CD4-positive, alpha-beta T cell treated with Interleukin-10 for 1 hour (primary cell): ENCODE results near the gene ABHD12.
"Not testable (repeated sequence)": the region's sequence is repeated elsewhere in the genome, so short reads cannot be mapped to it uniquely, and the experiment has no call there.

Experiments
- DNase-seq: peaks from one replicate; pipeline ENCODE4 v3.0.0-alpha.2; 2020

Gene ABHD12

DNA sequence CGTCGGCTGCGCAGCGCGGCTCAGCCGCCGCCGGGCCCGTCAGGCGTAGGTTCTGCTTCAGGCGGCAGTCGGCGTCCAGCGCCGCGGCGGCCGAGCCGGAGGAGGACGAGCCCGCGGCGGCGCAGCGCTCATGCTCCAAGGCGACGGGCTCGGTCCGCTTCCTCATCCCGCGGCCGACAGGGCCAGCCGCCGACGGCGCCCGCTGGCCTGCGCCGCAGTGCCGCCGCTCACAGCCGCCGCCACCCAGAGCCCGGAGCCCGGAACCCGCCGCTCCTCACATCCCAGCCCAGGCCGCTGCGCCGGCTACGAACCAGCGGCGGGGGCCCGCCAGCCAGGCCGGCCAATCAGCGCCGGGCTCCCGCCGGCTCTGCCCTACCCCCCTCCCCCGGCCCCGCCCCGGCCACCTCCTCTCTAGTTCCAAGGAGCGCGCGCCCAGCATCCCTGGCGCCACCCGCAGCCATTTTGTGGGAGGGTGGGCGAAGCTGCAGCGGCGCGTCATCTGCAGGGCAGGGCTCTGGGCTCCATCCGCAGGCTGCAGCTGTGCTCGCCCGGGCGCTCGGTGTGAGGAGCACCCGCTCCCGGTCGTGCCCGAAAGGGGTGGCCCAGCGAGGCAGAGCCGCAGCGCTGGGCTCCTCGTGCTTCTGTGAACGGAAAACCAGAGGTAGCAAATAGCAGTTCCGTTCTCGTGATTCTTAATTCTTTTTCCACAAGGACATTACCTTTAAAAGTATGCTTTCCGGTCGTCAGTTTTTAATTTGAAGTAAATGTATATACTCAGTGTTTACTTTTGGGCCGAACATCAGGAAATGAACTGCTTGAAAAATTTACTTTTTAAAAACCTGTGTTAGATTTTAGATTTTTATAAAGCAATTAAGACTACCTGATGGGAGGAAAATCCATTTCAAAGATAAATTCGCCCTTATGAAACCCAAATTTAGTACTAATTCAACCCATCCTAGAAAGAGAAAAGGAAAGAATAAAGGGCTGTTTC lies at the start of gene ABHD12:
TSS of gene ABHD12 (minus strand) at position 298 of the 991 bp plus-strand sequence. CDS start at position 166, 132 bp downstream.
- peak; percentile 94 for DNase-seq

DNA sequence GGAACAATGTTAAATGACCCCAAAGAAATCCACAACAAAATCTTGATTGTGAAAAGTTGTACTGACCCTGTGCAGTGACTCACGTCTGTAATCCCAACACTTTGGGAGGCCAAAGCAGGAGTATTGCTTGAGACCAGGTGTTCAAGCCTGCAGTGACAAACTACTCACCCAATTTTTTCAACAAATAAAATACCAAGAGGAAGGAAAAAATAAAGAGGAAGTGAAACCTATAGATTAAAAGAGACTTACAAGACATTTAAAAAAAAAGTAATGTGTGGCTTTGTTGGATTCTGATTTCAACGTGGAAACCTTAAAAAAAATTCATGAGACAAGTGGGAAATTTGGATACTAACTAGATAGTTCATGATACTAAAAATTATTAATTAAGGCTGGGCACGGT lies 48.7 kb upstream of the ABHD12 start:
- no peak for DNase-seq

DNA sequence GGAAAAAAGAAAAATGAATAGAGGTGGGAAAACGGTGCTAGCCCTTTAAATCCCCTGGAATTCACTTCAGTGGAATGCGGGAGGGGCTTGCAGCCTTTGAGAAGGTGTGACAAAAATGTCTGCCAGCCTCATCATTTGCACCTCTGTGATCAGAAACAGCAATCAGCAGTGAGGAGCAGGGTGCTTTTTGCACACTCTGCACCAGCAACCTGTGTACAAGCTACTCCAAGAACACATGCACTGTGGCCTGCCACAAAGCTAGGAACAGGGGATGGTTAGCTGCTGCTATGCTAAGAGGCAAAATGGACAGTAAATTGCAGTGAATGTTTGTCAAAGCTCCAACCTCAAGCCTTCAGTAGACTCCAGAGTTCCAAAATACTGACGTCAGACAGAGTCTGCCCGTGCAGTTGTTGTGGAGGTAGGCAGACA lies 46.5 kb upstream of the ABHD12 start:
- no peak for DNase-seq

DNA sequence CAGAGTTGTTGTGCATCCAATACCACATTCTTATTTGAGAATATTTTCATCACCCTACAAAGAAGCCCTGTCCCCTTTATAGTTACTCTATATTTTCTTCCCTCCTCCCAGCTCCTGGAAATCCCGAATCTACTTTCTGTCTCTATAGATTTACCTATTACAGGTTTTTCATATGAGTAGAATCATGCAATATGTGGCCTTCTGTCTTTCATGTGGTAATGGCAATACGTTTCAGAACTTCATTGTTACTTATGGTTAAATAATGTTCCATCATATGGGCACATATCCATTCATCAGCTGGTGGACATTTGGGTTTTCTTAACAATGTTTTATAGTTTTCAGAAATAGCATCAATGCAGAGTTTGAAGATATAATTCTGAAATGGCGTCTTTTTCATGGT lies 33.9 kb upstream of the ABHD12 start:
- no peak for DNase-seq

DNA sequence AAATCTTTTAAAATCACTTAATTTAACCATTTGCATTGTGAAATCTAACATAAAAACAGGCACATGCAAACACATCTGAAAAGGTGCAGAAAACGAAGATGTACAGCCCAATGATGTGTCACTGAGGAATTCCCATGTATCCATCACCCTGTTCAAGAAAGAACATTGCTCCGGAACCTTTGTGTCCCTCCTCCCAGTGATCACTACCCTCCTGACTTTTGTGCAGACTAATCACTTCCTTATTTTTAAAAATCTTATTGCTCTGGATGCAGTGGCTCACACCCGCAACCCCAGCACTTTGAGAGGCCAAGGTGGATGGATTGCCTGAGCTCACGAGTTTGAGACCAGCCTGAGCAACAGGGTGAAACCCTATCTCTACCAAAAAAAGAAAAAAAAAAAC lies 31.4 kb upstream of the ABHD12 start:
- DNase-seq = no peak

DNA sequence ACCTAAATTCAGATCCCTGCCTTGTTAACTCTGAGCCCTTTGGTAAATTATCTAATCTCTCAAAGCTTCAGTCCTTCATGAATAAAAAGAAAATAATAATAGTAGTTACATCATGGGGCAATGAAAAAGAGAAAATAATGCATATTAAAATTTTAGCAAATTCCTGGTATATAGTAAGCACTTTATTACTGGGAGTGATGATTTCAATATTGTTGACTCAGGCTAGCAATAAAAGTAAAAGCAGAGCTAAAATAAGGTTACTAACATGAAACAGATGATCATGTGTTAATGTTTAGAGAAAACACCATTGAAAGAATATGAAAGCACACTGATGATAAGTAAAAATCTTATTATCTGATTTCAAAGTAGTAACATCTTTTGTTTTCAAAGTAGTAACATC lies 30.5 kb upstream of the ABHD12 start:
- no peak for DNase-seq

DNA sequence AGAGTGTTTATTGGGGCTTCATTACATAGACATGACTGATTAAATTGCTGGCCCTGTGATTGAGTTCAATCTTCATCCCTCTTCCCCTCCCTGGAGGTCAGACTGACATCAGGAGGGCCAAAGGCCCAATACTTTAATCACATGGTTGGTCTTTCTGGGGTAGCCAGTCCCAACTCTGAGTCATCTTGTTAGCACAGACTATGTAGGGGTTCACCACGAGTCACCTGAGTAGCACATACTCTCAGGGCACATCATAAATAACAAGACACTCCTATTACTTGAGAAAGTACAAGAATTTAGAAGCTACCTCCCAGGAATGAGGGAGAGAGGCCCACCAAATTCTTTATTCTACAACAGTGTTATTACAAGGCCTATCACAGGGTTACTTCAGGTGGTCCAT lies 28.1 kb upstream of the ABHD12 start:
- DNase-seq = no peak

DNA sequence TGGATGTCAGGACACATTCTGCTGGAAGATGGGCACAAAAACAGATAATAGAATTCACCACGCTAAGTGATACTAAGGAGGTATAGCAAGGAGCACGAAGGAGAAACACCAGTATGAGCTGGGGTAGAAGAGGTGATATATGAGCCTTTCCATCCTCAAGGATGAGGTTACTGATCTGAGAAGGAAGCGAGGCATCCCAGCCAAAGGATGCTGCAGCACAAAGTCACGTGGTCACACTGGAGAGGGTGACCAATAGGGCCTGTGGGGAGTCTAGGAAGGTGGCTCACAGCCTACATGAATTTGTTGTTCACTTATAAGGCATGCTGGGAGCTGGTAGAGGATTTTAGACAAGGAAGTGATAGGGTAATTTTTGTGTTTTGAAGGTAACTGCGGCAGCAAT lies 18.3 kb upstream of the ABHD12 start:
- no peak for DNase-seq

DNA sequence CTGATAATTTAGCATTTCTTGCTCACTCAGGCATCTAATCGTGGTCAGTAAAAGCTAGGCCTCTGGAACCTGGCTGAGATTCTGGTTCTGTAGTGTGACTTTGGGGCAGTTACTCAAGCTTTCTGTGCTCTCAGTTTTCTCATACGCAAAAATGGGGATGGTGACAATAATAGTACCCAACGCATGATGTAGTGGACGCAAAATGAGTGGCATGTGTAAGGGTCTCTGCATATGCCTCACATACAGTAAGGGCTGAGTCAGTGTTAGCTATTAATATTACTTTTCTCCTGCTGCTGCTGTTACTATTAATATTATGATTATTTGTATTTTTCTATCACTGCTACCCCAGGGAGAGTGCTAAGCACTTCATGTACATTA lies 17.5 kb upstream of the ABHD12 start:
- DNase-seq = no peak

DNA sequence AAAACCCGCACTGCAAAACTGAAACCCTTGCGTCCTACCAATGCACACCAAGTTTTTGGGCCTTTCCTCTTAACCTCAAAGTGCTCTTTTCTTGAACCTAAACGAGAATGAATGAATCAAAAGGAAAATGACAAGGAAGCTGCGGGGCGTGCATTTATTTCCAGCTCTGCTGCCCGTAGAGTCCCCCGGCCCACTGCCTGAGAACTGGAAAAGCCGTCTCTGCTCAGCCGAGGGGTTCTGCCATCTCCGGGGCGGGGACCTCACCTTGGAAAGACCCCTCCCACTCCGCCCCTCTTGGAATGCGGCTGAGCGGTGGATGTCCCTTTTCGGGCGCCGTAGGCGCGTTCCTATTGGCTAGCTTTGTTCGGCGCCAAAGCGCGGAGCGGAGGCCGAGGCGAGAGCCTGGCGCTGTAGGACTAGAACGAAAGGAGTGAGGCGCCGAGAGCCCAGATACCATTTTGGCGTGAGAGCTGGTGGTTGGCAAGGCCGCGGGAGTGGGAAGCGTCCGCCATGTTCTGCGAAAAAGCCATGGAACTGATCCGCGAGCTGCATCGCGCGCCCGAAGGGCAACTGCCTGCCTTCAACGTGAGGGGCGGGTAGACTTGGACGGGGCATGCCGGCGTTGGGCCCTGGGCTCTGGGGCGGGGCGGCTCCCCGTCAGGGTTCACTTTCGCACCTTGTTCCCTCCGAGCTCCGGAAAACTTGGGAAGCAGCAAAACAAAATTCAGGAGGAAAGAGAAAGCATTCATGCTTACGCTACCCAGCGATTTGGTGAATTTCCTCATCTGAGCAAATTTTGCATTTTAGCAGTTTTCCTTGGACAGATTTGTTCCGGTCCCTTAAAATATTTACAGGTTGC lies 16.9 kb upstream of the ABHD12 start, which contains the start of gene GINS1:
TSS of gene GINS1 (plus strand) at position 363 of the 859 bp plus-strand sequence. CDS start at position 511, 148 bp downstream.
- DNase-seq = peak; percentile 83

DNA sequence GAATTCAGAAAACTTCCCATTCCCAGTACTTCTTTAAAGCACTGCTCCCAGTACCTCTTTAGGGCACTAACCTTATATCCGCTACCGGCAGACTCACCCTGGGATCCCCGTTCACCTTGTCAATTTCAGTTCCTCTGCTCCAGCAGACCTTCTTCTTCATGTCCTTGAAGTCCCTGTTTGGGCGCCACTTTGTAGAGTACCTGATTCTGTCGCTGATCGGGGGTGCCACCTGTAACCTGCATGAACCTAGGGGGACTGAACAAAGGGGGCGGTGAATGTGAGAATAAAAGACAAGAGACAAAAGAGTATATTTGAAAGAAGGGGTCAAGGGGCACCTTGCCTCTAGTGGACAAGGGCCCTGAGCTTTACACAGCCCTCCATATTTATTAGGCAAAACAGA lies 11.9 kb upstream of the ABHD12 start:
- no peak for DNase-seq

DNA sequence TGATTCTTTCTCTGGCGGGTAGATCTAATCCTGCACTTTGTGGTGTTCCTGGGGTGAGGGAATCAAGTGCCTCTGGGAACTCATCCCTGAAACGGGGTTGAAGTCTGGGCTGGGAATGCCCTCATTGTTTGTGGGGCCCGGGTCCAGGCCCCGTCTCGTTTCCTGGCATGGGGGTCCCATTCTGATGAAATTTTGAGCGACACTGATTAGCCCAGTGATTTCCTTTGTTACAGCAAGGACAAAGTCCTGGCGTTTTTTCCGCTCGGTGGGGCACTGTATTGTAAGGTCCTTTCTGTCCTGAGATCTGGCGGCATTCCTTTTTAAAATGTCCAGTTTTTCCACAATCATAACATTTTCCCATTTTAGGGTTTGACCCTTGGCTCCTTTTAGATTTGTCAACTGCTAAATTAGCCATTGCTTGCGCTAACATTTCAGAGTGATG lies 9.7 kb upstream of the ABHD12 start:
- DNase-seq = not testable (repeated sequence)

DNA sequence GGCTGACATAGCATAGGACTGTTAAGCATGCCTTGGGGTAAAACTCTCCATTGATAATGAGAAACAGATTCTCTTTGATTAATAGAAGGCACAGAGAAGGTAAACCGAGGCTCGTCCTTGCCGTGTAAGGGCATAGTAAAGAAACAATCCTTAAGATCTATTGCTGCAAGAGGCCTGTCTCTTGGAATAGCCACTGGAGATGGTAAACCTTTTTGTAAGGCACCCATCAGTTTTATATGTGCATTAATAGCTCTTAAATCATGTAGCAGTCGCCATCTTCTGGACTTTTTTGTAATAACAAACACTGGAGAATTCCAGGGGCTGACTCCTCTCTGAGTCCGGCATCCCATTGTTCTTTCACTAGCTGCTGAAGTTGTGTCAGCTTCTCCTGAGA lies 8.4 kb upstream of the ABHD12 start:
- DNase-seq = peak; percentile 68

DNA sequence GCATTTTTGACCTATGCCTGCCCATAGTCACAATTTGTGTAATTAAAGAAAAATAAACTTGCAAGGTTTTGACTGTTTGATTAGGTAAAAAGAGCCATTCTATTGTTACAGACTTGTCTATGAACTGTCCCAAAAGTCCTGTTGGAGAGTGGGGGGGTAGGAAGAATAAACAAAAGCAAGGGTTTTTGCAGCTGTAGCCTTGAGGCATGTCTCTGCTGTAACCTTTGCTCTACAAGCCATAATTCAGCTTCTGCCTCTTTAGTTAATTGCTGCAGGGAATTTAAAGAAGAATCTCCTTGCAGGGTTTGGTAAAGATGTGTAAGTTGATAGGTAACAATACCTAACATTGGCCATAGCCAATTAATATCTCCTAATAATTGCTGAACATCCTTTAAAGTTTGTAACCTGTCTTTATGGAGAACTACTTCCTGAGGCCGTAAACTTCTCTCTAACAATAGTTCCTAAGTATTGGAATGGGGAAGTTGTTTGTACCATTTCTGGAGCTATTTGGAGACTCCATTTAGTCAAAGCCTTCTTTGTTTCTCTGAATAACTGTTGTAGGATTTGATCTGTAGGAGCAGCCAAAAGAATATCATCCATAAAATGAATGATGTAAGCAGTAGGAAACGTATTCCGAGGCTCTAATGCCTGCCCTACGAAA lies 7.9 kb upstream of the ABHD12 start:
- no peak for DNase-seq

DNA sequence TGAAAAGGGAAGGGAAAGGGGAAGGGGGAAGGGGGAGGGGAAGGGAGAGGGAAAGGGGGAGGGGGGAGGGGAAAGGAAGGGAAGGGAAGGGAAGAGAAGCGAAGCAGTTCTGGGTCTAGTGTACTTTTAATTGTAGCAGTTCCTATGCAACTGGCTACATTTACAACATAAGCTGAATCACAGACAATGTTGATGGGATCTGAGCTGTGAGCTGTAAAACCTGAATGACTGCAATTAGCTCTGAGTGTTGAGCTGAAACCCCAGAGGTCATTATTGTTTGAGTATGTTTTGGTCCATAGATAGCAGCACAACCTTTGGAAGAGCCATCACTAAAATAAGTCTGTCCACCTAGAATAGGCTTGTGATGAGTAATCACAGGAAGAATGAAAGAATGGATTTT lies 7.2 kb upstream of the ABHD12 start:
- no peak for DNase-seq

DNA sequence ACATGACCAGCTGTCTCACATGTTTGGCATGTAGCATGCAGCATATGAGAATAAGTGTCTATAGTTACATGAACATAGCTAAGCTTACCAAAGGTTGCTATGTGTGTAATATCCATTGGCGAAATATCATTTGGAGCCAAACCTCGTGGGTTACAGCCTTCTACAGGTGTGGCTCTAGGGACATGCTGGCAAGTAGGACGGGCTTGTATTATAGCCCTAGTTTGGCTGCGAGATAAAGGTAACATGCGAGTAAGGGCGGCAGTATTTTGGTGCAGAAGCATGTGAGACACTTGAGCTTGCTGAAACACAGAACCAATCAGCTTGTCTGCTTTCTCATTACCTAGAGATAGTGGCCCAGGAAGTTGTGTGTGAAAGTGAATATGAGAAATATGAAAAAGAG lies 6.5 kb upstream of the ABHD12 start:
- DNase-seq = no peak

DNA sequence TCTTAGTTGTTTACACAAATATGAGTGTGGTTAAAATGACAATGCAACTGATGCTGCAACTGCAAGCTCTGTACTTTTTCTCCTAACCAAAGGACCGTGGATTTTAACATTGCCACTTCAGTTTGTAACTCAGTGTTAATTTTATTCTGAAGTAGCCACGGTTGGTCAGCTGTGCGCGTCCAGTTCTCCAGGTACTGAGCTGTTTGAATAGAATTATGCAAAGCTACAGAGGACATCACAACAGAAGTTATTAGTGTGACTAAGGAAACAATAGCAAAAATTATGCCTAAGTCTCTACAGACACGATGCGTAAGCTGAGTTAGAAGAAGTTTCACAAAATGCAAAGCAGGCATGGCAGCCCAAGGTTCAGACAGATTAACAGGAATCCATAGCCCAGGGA lies 4.4 kb upstream of the ABHD12 start:
- no peak for DNase-seq

DNA sequence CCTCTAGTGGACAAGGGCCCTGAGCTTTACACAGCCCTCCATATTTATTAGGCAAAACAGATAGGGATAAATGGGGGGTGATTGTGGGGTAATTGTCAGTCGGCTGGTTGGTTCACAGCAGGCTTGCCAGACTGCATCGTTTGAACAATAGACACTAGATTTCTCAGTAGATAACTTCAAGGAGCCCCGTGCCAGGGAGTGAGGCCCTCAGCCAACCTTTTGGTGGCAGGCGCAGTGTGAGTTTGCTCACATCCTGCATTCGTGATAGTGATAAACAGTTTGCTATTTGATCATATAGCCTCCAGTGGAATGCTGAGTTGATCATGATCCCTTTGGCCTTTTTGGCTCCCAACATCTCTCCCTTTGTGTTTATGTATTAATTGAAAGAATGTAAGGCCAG lies 3.6 kb upstream of the ABHD12 start:
- no peak for DNase-seq

DNA sequence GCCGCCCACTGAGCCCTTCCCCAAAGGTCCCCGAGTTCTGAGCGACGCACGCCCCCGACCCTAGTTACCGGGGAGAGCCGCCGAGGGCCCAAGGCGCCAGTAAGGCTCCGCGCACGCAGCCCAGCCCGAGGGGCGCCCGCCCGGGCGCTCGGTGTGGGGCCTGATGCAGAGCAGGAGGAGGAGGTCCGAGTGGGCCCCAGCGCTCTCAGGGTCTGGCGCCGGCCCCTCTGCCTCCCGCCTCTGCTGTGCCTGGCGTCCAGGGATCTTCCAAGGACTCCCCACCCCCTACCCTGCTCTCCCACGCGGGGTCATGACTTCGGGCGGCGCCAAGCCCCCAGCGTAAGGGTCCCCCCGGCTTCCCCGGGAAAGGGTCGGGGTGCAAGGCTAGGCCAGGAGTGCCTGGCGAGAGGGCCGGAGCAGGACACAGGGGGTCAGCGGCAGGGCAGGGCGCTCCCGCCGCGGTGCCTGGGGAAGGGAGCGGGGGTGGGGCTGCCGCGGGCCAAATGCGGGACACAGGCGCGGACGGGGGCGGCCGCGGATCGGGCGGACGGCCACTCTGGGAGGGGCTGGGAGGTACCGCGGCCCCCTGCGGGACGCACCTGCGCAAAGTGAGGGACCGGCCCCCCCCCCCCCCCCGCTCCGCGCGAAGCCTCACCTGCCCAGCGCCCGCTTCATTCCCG lies 637 bp downstream of the ABHD12 start:
- peak; percentile 14 for DNase-seq

DNA sequence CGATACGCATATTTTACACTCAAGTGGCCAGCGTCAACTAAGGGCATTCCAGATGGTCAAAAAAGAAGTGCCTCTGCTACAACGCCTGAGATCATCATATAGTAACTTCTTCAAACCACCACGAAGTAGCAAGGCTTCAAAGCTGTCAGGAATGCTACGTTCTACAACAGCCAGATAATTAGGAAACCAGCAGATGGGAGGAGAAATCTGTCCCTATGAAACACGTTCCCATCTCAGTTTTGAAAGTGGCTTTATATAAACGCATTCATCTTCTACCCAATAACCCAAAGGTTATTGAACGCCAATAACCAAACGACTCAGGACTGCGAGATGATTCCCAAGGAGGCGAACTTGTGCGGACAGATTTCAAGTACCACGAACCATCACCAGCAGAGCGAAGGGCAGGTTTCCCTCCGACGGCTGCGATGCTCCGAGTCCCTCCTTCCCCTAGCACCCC lies 1.2 kb downstream of the ABHD12 start:
- no peak for DNase-seq

DNA sequence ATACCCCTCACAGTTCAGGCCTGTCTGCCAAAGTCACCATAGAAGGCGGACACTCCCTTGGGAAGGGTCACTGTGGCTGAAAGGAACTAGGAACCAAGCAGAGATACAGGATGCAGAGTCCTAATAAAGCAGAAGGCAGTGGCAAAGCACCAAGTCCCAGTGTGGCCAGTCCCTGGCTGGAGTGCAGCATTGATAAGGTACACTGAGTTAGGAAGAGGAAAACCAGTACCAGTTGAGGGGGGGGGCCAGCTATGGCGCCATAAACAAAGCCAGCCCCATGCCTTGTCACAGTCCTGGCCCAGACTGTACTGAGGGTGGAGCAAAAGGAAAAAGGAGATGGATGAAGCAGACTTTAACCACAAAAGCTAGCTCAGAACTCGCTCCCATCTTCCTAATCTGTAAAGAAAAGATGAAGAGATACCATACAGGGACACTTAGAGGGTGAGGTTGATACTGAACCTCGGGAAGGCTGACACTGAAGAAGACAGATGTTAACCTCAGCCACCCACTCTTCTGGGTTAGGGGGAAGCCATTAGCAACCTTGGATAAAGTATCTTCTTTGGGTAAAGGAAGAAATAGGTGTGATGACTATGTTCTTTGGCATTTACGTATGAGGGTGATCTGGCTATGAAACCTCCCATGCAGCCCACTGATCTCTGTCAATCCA lies 7.8 kb downstream of the ABHD12 start:
- DNase-seq = no peak
